Endothelial cell of umbilical vein (primary cell): Measurements from ENCODE around the gene DACT2.

Experiments used
- EZH2 ChIP-seq: IDR thresholded peaks from 2 replicates; pipeline ENCODE4 v1.6.1; 2012; ENCODE audit warnings: borderline replicate concordance, low read depth, mild to moderate bottlenecking, moderate library complexity, low read length, inconsistent platforms; ENCODE audit not compliant: severe bottlenecking
- POLR2A ChIP-seq: IDR thresholded peaks from 2 replicates; pipeline ENCODE4 v1.6.1; 2012; ENCODE audit warnings: low read depth, mild to moderate bottlenecking, control low read depth, low read length
- POLR2AphosphoS5 ChIP-seq: IDR thresholded peaks from 2 replicates; pipeline ENCODE4 v1.6.1; 2012; ENCODE audit warnings: low read depth, mild to moderate bottlenecking, control low read depth, low read length, moderate library complexity; ENCODE audit not compliant: insufficient read depth
- TF ChIP-seq, protein P1 (sequence below), 2 donors: IDR thresholded peaks; 1 replicate in 1 of 2; 2 replicates in 1 of 2; pipeline ENCODE4 v1.5.1; 2011; ENCODE audit warnings: low read length in 2 of 2, mild to moderate bottlenecking in 2 of 2, moderate library complexity in 2 of 2, control low read depth in 1 of 2, inconsistent platforms in 1 of 2, low read depth in 1 of 2; ENCODE audit not compliant: insufficient read depth in 1 of 2; ENCODE audit errors: extremely low read depth in 1 of 2

DNA sequence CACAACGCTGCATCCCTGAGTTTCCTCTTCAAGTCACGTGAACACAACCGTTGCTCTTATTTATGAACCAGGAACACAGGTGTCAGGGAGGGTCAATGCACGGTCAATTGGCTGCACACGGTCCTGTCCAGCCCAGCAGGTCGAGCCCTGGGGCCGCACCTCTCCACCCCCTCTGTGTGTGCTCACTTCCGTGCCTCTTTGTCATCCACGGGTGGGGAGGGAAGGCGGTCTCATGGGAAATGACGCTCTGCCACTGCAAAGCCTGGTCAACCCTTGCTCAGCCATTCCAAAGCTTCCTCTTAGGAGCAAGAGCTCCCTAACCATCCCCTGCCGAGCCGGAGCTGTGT, 38.7 kb downstream of the DACT2 start:
- TF ChIP-seq POLR2AphosphoS5 (no peak), POLR2A (no peak), EZH2 (no peak)
- TF ChIP-seq, protein P1, sequence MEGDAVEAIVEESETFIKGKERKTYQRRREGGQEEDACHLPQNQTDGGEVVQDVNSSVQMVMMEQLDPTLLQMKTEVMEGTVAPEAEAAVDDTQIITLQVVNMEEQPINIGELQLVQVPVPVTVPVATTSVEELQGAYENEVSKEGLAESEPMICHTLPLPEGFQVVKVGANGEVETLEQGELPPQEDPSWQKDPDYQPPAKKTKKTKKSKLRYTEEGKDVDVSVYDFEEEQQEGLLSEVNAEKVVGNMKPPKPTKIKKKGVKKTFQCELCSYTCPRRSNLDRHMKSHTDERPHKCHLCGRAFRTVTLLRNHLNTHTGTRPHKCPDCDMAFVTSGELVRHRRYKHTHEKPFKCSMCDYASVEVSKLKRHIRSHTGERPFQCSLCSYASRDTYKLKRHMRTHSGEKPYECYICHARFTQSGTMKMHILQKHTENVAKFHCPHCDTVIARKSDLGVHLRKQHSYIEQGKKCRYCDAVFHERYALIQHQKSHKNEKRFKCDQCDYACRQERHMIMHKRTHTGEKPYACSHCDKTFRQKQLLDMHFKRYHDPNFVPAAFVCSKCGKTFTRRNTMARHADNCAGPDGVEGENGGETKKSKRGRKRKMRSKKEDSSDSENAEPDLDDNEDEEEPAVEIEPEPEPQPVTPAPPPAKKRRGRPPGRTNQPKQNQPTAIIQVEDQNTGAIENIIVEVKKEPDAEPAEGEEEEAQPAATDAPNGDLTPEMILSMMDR (IDR thresholded peaks at IDR 0.05; ENCODE audit: extremely low read depth in 1 of 2, insufficient read depth in 1 of 2, low read depth in 1 of 2, low read length in 2 of 2), result no peak
